HG02970 (cell line): Measurements from ENCODE around the gene RTN4.
"Not testable (repeated sequence)": the region's sequence is repeated elsewhere in the genome, so short reads cannot be mapped to it uniquely, and the experiment has no call there.

Source experiments
- ATAC-seq: cut with Tn5 transposase; IDR thresholded peaks from one replicate; pipeline ENCODE4 v1.9.1; 2021; ENCODE audit warnings: mild to moderate bottlenecking, moderate library complexity, moderate number of reproducible peaks; ENCODE audit not compliant: unreplicated experiment, low FRiP score

Gene RTN4

GRCh38 chr2:55076019-55076418, 25.8 kb upstream of the RTN4 start:
- not testable (repeated sequence) for ATAC-seq

GRCh38 chr2:55073000-55073983, 23.0 kb upstream of the RTN4 start:
- no peak for ATAC-seq

- no peak for ATAC-seq
Measured at GRCh38 chr2:55063713-55064323, 13.6 kb upstream of the RTN4 start.

- ATAC-seq = no peak
Measured at GRCh38 chr2:55063226-55063625, 13.0 kb upstream of the RTN4 start.

GRCh38 chr2:55062754-55063153, 12.5 kb upstream of the RTN4 start:
- no peak for ATAC-seq

GRCh38 chr2:55061523-55062344, 11.5 kb upstream of the RTN4 start:
- no peak for ATAC-seq

GRCh38 chr2:55059793-55060192, 9.5 kb upstream of the RTN4 start:
- ATAC-seq = no peak

- ATAC-seq = no peak
Measured at GRCh38 chr2:55057474-55057873, 7.2 kb upstream of the RTN4 start.

GRCh38 chr2:55056024-55056521, 5.8 kb upstream of the RTN4 start:
- ATAC-seq = no peak

GRCh38 chr2:55054106-55054875, 4.0 kb upstream of the RTN4 start:
- no peak for ATAC-seq

- ATAC-seq = not testable (repeated sequence)
Measured at GRCh38 chr2:55053225-55053624, 3.0 kb upstream of the RTN4 start.

GRCh38 chr2:55052129-55053061, 2.1 kb upstream of the RTN4 start:
- no peak for ATAC-seq

GRCh38 chr2:55051026-55051866, 995 bp upstream of the RTN4 start:
- no peak for ATAC-seq

- ATAC-seq = peak; percentile 4
Measured at GRCh38 chr2:55049821-55050099, 491 bp downstream of the RTN4 start.

GRCh38 chr2:55049043-55049820, 1.0 kb downstream of the RTN4 start:
- ATAC-seq = peak; percentile 4

- no peak for ATAC-seq
Measured at GRCh38 chr2:55048508-55049042, 1.7 kb downstream of the RTN4 start.

- ATAC-seq = no peak
Measured at GRCh38 chr2:55047677-55048299, 2.5 kb downstream of the RTN4 start.
